ENCODE data around the gene LZTFL1.

LZTFL1 gene

DNA sequence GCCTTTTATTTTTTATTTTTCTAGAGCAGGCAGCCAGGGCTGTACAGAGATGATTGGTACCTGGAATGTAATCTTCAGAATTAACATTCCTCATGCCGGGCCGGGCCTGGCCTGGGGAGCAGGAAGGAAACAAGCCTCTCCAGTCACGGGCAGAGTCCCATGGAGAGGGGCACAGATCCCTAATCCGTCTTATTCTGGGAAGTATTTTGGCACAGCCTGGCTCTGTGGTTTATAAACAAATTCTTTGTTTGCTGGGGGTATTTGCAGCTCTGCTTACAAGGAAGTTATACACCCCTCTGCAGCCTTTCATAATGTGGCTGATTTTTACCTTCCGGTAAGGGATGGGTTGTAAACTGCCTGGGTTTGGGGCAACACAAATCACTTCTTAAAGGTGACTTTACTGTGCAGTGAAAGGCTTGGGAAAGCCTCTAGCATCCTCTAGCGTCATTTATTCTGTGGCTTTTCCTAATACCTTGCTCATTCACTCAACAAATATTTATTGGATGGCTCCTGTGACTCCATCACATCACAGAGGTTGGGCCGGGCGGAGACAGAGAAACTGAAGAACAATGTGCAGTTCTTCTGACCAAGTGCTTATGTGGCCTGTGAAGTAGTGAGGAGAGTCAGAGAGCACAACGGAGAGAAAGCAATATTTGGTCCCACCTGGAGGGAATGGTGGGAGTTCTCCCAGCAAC, 48.3 kb downstream of the LZTFL1 start:
- ChIA-PET CTCF (interaction anchor here (0.6 kb wide), 1 partner anchor 324 kb away, joined by 3 read pairs; no protein-coding TSS in a partner anchor), POLR2A (no interaction called here)
- DNase-seq (ENCODE audit: extremely low spot score) = no peak
- TF ChIP-seq CTCF (IDR thresholded peaks at IDR 0.05; ENCODE audit: control extremely low read depth, extremely low read depth, low read depth, missing control alignments) = no peak

DNA sequence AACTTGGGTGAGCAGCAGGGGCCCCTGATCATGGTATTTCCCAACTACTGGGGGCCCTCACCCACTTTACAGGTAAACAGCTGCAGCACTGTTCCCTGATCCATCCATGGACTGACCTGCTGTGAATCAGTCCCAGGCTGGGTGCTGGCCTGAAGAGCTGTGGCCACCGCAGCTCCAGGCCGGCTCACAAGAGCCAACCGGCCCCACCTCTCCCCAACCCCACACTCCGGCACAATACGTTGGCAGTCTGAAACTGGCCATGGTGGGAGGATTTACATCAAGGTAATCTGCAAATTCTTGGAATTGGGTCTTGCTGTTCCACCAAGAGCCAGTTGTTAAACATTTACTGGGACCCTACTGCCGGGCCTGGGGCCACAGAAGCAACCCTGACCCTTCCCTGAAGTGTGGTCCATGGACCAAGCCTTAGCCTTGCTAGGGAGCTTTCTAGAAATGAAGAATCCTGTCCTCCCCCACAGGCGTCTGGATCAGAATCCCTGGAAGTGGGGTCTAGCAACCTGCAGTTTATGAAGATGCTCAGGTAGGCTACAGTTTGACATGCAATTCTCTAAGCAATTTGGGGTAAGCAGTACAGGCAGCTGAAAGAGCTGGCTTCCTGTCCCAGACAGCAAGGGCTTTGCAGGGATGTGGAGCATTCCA, 49.3 kb downstream of the LZTFL1 start:
- ChIA-PET CTCF (interaction anchor here (0.6 to 3.0 kb wide), 2 partner anchors 31 to 325 kb away, joined by 3 to 10 read pairs; no protein-coding TSS in a partner anchor), POLR2A (no interaction called here)
- no peak for TF ChIP-seq CTCF (IDR thresholded peaks at IDR 0.05; ENCODE audit: control extremely low read depth, extremely low read depth, low read depth, missing control alignments)
- no peak for DNase-seq (ENCODE audit: extremely low spot score)

DNA sequence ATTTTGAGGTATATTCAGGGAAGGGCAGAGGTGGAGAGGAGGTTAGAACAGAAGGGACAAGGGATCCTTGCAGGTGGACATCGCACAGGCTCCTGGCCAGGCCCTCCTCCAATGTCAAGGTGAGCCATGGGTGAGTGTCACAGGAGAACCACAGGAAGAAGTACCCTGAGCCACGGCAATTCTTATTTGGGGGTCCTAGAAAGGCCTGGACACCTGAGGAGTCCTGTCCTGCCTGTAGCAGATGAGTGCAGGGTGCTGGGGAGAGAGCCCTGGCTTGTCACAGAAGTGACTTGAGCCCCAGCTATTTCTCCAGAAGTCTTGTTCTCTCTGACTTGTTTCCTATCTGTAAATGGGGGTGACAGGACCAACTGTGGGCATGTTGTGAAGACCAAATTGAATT, 49.9 kb downstream of the LZTFL1 start:
- no peak for DNase-seq (ENCODE audit: extremely low spot score)
- CTCF ChIA-PET = interaction anchor here (1.0 to 3.0 kb wide), 2 partner anchors 25 to 31 kb away, joined by 3 to 10 read pairs; no protein-coding TSS in a partner anchor
- POLR2A ChIA-PET = no interaction called here
- no peak for TF ChIP-seq CTCF (IDR thresholded peaks at IDR 0.05; ENCODE audit: control extremely low read depth, extremely low read depth, low read depth, missing control alignments)

DNA sequence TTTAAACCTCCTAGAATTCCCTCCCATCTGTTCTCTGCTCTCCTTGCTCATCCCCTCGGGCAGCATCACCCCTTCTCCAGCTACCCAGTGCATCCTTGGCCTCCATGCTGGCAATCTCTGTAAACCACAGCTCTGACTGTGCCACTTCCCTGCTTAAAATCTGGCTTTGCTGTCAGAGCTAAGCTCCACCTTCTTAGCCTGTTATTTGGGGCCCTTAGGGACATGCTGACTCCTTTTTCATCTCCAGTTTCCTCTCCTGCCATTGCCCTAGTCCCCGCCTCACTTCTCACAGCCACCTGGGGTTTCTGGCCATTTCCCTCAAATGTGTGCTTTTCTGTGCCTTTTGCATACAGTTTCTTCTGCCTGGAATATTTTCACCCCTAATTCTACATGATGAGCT, 51.3 kb downstream of the LZTFL1 start:
- POLR2A ChIA-PET = no interaction called here
- TF ChIP-seq CTCF (IDR thresholded peaks at IDR 0.05; ENCODE audit: control extremely low read depth, extremely low read depth, low read depth, missing control alignments) = no peak
- CTCF ChIA-PET = interaction anchor here (0.9 to 3.0 kb wide), 4 partner anchors 17 to 138 kb away, joined by 3 to 10 read pairs (median 4); no protein-coding TSS in a partner anchor
- DNase-seq (ENCODE audit: extremely low spot score) = no peak

DNA sequence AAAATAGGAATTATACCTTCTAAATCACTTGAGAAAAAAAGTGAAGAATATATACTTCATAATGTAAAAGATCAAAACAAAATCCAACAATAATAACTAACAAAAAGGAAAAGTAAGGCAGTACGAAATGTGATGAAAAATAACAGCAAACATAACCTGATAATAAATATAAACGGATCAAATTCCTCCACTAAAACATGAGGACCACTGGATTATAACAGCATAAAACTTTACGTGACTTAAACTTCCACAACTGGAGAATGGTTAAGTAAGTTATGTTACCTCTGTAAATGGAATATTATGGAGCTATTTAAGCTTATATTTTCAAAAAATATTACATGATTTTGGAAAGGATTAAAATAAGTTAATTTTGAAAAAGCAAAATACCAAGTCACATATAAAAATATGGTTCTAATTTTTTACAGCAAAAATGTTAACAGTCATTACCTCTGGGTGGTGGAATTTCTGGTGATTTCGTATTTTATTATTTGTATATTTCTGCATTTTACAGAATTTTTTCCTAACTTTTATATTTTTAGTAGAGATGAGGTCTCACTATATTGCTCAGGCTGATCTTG, 52.6 kb downstream of the LZTFL1 start:
- TF ChIP-seq CTCF (IDR thresholded peaks at IDR 0.05; ENCODE audit: control extremely low read depth, extremely low read depth, low read depth, missing control alignments) = no peak
- CTCF ChIA-PET = interaction anchor here (1.3 kb wide), 2 partner anchors 17 to 26 kb away, joined by 3 read pairs; no protein-coding TSS in a partner anchor
- POLR2A ChIA-PET = no interaction called here
- no peak for DNase-seq (ENCODE audit: extremely low spot score)

- POLR2A ChIA-PET = no interaction called here
- DNase-seq (ENCODE audit: extremely low spot score) = no peak
- no peak for TF ChIP-seq CTCF (IDR thresholded peaks at IDR 0.05; ENCODE audit: control extremely low read depth, extremely low read depth, low read depth, missing control alignments)
- CTCF ChIA-PET = interaction anchor here (0.9 kb wide), 1 partner anchor 277 kb away, joined by 3 read pairs; no protein-coding TSS in a partner anchor
These were observed 54.4 kb downstream of the LZTFL1 start for GRCh38 chr3:45787551-45787950.
